HepG2 (cell line): ENCODE data around the gene MKNK1.

Source experiments
- CCAR2 ChIP-seq: fragments of 200-400 bp; formaldehyde crosslinking; optimal IDR thresholded peaks from 2 replicates; pipeline ENCODE3; 2018; ENCODE audit warnings: low read depth, mild to moderate bottlenecking, low read length, moderate library complexity
- EZH2 ChIP-seq: conservative IDR thresholded peaks from 2 replicates; pipeline ENCODE4 v1.6.1; 2012; ENCODE audit warnings: mild to moderate bottlenecking, low read depth, low read length, moderate library complexity
- HNF4A ChIP-seq: sonication (generic); formaldehyde crosslinking; IDR thresholded peaks from 2 replicates; pipeline ENCODE4 v1.4.0; 2020; ENCODE audit warnings: missing genetic modification reagents
- SALL2 ChIP-seq: sonication (generic); formaldehyde crosslinking; IDR thresholded peaks from 2 replicates; pipeline ENCODE4 v1.8.1; 2023; ENCODE audit warnings: mild to moderate bottlenecking, missing genetic modification reagents, inconsistent platforms
- TCF12 ChIP-seq, 2 experiments: fragments of 450-650 bp in 1 of 2; sonication (generic) in 1 of 2; formaldehyde crosslinking in 1 of 2; IDR thresholded peaks; 2 replicates each; pipeline versions ENCODE4 v1.6.1 to v1.8.0; 2017 to 2022; ENCODE audit warnings: antibody characterized with exemption in 1 of 2, mild to moderate bottlenecking in 1 of 2, missing genetic modification reagents in 1 of 2, moderate library complexity in 1 of 2
- ZBTB20 ChIP-seq: sonication (generic); formaldehyde crosslinking; IDR thresholded peaks from 2 replicates; pipeline ENCODE4 v1.8.1; 2023; ENCODE audit warnings: missing genetic modification reagents, low read depth, mild to moderate bottlenecking, borderline replicate concordance
- ZNF781 ChIP-seq: sonication (generic); formaldehyde crosslinking; IDR thresholded peaks from 2 replicates; pipeline ENCODE4 v1.5.1; 2020; ENCODE audit warnings: borderline replicate concordance, mild to moderate bottlenecking, missing genetic modification reagents; ENCODE audit errors: not compliant biosample characterization
- TF ChIP-seq, protein P1 (sequence below): sonication (generic); formaldehyde crosslinking; IDR thresholded peaks from 2 replicates; pipeline ENCODE4 v1.5.0; 2020; ENCODE audit warnings: mild to moderate bottlenecking, missing genetic modification reagents, moderate library complexity
- TF ChIP-seq, protein P2 (sequence below): sonication (generic); formaldehyde crosslinking; IDR thresholded peaks from 2 replicates; pipeline ENCODE4 v1.5.1; 2020; ENCODE audit warnings: mild to moderate bottlenecking, missing genetic modification reagents, moderate library complexity
- TF ChIP-seq, protein P3 (sequence below): sonication (generic); formaldehyde crosslinking; IDR thresholded peaks from 2 replicates; pipeline ENCODE4 v1.5.1; 2020; ENCODE audit warnings: mild to moderate bottlenecking, missing genetic modification reagents, moderate library complexity
- TF ChIP-seq, protein P4 (sequence below): sonication (generic); IDR thresholded peaks from 2 replicates; pipeline ENCODE4 v1.6.1; 2016; ENCODE audit warnings: low read depth, borderline replicate concordance
- TF ChIP-seq, protein P5 (sequence below): sonication (generic); formaldehyde crosslinking; IDR thresholded peaks from 2 replicates; pipeline ENCODE4 v1.4.0; 2020; ENCODE audit warnings: missing genetic modification reagents
- TF ChIP-seq, protein P6 (sequence below): sonication (generic); formaldehyde crosslinking; IDR thresholded peaks from 2 replicates; pipeline ENCODE4 v1.5.0; 2020; ENCODE audit warnings: mild to moderate bottlenecking, missing genetic modification reagents

DNA sequence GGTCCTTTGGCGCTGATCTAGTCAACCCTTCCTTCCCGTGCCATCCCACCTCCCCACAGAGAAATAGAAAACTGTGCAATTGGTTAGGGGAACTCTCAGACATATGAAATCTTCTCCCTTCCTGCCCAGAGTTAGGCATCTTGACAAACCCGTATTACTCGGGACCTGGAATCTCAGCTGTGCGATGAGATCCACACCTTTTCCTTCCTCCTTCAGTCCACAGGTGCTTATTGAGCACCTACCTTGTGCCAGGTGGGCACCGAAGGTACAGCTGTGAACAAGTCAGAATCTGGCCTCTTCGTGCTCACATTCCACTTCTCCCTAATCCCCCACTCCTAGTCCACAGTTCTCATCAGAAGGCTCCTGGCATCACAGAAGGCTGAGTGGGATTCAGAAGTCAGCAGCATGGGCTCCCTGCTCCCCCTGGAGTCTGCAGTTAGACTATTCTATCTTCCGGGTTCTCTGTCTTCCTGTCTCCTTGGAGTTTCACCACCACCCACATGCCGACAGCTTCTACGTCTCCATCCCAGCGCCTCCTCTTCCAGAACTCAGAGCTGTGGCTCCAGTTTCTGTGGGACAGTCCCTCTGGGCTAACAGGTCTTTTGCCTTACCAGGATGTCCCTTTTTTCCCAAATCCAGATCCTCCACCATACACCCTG, 75.6 kb downstream of the MKNK1 start:
- TF ChIP-seq HNF4A (CRISPR knock-in tag) (no peak), EZH2 (no peak), TCF12 (IDR thresholded peaks at IDR 0.05) (no peak), TCF12 (CRISPR knock-in tag; IDR thresholded peaks at IDR 0.05) (no peak), ZBTB20 (CRISPR knock-in tag) (no peak), ZNF781 (CRISPR knock-in tag) (no peak), SALL2 (no peak), CCAR2 (no peak)
- TF ChIP-seq, protein P1, sequence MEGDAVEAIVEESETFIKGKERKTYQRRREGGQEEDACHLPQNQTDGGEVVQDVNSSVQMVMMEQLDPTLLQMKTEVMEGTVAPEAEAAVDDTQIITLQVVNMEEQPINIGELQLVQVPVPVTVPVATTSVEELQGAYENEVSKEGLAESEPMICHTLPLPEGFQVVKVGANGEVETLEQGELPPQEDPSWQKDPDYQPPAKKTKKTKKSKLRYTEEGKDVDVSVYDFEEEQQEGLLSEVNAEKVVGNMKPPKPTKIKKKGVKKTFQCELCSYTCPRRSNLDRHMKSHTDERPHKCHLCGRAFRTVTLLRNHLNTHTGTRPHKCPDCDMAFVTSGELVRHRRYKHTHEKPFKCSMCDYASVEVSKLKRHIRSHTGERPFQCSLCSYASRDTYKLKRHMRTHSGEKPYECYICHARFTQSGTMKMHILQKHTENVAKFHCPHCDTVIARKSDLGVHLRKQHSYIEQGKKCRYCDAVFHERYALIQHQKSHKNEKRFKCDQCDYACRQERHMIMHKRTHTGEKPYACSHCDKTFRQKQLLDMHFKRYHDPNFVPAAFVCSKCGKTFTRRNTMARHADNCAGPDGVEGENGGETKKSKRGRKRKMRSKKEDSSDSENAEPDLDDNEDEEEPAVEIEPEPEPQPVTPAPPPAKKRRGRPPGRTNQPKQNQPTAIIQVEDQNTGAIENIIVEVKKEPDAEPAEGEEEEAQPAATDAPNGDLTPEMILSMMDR (CRISPR knock-in tag), result no peak
- TF ChIP-seq, protein P2, sequence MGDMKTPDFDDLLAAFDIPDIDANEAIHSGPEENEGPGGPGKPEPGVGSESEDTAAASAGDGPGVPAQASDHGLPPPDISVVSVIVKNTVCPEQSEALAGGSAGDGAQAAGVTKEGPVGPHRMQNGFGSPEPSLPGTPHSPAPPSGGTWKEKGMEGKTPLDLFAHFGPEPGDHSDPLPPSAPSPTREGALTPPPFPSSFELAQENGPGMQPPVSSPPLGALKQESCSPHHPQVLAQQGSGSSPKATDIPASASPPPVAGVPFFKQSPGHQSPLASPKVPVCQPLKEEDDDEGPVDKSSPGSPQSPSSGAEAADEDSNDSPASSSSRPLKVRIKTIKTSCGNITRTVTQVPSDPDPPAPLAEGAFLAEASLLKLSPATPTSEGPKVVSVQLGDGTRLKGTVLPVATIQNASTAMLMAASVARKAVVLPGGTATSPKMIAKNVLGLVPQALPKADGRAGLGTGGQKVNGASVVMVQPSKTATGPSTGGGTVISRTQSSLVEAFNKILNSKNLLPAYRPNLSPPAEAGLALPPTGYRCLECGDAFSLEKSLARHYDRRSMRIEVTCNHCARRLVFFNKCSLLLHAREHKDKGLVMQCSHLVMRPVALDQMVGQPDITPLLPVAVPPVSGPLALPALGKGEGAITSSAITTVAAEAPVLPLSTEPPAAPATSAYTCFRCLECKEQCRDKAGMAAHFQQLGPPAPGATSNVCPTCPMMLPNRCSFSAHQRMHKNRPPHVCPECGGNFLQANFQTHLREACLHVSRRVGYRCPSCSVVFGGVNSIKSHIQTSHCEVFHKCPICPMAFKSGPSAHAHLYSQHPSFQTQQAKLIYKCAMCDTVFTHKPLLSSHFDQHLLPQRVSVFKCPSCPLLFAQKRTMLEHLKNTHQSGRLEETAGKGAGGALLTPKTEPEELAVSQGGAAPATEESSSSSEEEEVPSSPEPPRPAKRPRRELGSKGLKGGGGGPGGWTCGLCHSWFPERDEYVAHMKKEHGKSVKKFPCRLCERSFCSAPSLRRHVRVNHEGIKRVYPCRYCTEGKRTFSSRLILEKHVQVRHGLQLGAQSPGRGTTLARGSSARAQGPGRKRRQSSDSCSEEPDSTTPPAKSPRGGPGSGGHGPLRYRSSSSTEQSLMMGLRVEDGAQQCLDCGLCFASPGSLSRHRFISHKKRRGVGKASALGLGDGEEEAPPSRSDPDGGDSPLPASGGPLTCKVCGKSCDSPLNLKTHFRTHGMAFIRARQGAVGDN (CRISPR knock-in tag), result no peak
- TF ChIP-seq, protein P3, sequence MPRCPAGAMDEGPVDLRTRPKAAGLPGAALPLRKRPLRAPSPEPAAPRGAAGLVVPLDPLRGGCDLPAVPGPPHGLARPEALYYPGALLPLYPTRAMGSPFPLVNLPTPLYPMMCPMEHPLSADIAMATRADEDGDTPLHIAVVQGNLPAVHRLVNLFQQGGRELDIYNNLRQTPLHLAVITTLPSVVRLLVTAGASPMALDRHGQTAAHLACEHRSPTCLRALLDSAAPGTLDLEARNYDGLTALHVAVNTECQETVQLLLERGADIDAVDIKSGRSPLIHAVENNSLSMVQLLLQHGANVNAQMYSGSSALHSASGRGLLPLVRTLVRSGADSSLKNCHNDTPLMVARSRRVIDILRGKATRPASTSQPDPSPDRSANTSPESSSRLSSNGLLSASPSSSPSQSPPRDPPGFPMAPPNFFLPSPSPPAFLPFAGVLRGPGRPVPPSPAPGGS, result no peak
- TF ChIP-seq, protein P4, sequence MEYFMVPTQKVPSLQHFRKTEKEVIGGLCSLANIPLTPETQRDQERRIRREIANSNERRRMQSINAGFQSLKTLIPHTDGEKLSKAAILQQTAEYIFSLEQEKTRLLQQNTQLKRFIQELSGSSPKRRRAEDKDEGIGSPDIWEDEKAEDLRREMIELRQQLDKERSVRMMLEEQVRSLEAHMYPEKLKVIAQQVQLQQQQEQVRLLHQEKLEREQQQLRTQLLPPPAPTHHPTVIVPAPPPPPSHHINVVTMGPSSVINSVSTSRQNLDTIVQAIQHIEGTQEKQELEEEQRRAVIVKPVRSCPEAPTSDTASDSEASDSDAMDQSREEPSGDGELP, result no peak
- TF ChIP-seq, protein P5, sequence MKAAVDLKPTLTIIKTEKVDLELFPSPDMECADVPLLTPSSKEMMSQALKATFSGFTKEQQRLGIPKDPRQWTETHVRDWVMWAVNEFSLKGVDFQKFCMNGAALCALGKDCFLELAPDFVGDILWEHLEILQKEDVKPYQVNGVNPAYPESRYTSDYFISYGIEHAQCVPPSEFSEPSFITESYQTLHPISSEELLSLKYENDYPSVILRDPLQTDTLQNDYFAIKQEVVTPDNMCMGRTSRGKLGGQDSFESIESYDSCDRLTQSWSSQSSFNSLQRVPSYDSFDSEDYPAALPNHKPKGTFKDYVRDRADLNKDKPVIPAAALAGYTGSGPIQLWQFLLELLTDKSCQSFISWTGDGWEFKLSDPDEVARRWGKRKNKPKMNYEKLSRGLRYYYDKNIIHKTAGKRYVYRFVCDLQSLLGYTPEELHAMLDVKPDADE (CRISPR knock-in tag), result no peak
- TF ChIP-seq, protein P6, sequence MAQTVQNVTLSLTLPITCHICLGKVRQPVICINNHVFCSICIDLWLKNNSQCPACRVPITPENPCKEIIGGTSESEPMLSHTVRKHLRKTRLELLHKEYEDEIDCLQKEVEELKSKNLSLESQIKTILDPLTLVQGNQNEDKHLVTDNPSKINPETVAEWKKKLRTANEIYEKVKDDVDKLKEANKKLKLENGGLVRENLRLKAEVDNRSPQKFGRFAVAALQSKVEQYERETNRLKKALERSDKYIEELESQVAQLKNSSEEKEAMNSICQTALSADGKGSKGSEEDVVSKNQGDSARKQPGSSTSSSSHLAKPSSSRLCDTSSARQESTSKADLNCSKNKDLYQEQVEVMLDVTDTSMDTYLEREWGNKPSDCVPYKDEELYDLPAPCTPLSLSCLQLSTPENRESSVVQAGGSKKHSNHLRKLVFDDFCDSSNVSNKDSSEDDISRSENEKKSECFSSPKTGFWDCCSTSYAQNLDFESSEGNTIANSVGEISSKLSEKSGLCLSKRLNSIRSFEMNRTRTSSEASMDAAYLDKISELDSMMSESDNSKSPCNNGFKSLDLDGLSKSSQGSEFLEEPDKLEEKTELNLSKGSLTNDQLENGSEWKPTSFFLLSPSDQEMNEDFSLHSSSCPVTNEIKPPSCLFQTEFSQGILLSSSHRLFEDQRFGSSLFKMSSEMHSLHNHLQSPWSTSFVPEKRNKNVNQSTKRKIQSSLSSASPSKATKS (CRISPR knock-in tag), result no peak
